Measurements from ENCODE around the gene TEF.

The TEF gene

GRCh38 chr22:41367680-41368542 lies 13.8 kb upstream of the TEF start:
- no peak for TF ChIP-seq ZFX (IDR thresholded peaks at IDR 0.05)
- TF ChIP-seq, protein P1, sequence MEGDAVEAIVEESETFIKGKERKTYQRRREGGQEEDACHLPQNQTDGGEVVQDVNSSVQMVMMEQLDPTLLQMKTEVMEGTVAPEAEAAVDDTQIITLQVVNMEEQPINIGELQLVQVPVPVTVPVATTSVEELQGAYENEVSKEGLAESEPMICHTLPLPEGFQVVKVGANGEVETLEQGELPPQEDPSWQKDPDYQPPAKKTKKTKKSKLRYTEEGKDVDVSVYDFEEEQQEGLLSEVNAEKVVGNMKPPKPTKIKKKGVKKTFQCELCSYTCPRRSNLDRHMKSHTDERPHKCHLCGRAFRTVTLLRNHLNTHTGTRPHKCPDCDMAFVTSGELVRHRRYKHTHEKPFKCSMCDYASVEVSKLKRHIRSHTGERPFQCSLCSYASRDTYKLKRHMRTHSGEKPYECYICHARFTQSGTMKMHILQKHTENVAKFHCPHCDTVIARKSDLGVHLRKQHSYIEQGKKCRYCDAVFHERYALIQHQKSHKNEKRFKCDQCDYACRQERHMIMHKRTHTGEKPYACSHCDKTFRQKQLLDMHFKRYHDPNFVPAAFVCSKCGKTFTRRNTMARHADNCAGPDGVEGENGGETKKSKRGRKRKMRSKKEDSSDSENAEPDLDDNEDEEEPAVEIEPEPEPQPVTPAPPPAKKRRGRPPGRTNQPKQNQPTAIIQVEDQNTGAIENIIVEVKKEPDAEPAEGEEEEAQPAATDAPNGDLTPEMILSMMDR (conservative IDR thresholded peaks at IDR 0.05): no peak
- H3K27ac ChIP-seq: peak overlapping the region; percentile 86

DNA sequence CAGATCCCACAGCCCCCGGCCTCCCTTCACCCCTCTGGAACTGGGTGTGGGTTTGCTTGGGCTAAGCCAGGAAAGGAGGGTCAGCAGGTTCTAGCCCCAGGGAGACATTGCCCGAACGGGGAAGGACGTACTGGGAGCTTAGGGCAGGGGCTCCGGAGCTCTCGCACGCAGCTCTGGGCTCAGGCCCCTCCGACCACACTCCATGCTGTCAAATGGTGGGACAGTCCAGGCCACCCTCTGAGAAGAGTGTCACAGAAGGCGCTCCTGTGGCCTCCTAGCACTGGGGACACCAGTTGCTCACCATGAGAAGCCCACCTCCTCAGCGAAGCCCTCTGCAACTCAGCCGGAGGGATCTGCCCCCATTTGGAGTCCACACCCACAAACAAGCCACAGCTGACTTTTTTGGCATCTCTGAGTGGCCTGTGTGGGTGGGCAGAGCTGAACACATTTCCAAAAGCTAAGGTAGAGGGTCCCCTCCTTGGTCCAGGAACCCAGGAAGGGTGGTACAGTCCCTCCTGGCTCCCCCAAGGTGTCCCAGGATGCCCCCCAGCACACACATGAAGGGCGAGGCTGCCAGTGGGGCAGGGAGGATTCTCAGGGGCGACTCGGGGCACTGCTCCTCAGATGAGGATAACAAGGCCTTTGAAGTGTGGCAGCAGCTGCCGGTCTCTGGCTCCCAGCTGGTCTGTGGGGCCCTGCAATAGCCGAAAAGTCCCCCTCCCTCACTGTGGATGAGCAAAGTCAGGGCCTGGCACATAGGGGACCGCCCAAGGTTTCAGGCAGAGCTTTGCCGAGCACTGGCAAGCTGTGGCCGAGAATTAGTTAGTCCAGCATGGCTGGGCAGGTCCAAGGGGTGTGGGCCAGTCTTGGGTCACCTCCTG lies 13.0 kb upstream of the TEF start:
- no peak for TF ChIP-seq ZFX (IDR thresholded peaks at IDR 0.05)
- TF ChIP-seq, protein P1 (conservative IDR thresholded peaks at IDR 0.05): no peak
- peak overlapping the region; percentile 86; the same call in 1 of the 2 replicates for H3K27ac ChIP-seq

- TF ChIP-seq ZFX (IDR thresholded peaks at IDR 0.05): no peak
- TF ChIP-seq, protein P1 (conservative IDR thresholded peaks at IDR 0.05): no peak
- no peak overlapping the region; the same call in 1 of the 2 replicates for H3K27ac ChIP-seq
Measured at GRCh38 chr22:41369424-41369745, 12.4 kb upstream of the TEF start.

GRCh38 chr22:41369837-41370236 lies 11.9 kb upstream of the TEF start:
- TF ChIP-seq, protein P1 (conservative IDR thresholded peaks at IDR 0.05): no peak
- TF ChIP-seq ZFX (IDR thresholded peaks at IDR 0.05): no peak
- H3K27ac ChIP-seq: no peak overlapping the region

DNA sequence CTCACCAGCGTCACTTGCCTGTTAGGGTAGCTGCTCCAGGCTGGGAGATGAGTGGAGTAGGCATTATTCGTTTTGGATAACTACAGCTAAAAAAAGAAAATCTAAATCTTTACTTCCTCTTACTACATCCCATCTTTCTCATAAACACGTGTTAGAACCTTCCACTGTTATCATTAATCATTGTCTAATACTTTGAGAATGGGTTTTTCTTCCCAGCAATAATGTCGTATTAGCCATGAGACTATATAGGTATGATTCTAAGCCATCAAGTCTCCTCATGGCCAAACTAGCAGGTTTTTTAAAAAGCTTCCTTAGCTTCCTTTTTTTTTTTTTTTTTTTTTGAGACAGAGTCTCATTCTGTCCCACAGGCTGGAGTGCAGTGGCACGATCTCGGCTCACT lies 3.9 kb upstream of the TEF start:
- H3K27ac ChIP-seq: no peak overlapping the region
- no peak for TF ChIP-seq ZFX (IDR thresholded peaks at IDR 0.05)
- TF ChIP-seq, protein P1 (conservative IDR thresholded peaks at IDR 0.05): no peak

DNA sequence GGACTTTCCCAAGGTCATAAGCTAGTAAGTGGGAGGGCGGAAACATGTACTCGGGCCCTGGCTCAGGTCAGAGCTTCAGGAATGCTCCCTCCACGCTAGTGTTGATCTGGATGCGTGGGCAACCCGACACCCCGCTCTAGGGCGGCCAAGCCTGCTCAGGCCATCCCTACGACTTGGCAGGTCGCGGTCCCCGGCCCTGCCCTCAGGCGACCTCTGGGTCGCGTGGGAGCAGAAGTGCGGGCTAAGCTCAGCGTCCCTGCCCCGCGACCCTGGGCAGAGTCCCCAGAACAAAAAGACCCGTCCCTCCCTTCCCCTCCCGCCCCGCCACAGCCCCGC lies 781 bp upstream of the TEF start:
- TF ChIP-seq, protein P1 (conservative IDR thresholded peaks at IDR 0.05): no peak
- TF ChIP-seq ZFX (IDR thresholded peaks at IDR 0.05): no peak
- H3K27ac ChIP-seq: peak overlapping the region; percentile 91

DNA sequence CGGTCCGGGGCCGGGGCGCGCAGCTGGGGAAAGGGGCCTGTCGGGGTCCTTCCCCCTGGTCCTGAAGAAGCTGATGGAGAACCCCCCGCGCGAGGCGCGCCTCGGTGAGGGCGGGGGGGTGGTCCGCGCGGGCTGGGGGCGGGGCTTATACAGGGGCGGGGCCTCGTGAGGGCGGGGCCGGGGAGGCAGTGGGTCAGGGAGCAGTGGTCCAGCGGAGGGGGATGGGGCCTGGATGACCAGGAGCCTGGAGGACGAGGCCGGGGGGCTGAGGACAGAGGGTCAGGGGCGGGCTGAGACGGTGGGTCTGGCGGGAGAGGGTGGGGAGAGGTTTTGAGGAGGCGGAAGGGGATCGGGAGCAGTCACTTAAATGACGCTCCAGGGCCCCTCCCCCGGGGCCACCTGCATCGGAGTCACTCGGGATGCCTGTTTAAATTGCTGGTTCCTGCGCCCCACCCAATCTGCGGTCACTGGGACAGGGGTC lies 396 bp downstream of the TEF start:
- H3K27ac ChIP-seq: peak overlapping the region; percentile 91
- TF ChIP-seq, protein P1 (conservative IDR thresholded peaks at IDR 0.05): no peak
- TF ChIP-seq ZFX (IDR thresholded peaks at IDR 0.05): no peak
